ENCODE data around the gene TMEM125. TPM values are rescaled to one million over a fixed set of nuclear protein-coding genes. Genes with fewer than 3 reads are reported as not detected.

The TMEM125 gene
- total RNA-seq, 1 donor: not detected

DNA sequence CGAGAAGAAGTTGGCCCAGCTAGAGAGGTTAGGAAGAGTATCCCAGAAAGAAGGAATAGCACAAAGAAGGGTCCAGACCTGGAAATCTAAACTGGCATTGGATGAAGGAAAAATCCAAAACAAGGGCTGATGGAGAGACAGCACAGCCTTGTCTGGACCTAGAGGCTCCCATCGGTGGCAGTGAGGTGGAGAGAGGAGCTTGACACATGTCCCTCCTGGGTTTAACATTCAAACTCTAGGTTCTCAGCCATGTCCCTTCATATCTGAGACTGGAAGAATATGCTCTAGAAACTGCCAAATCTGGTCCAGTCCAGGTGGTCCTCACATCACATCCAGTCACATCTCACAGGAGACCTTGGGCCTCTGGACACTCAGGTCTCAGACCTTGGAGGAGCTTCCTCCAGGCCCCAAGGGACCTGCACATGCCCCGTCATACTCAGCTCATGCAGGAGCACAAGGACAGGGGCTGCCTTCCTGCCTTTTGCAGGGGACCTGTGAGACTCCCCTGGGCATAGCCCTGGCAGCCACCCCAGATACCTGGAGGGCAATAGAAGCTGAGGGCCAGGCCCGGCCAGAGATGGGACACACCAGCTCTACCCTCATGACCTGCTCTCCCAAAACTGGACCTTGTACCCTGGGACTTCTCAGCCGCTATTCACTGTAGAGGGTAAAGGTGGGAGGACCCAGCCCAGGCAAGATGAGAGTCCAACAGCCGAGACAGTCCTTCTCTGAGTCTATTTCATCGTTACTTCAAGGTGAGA is 7.5 kb downstream of the TMEM125 start:
- no peak overlapping the region for H3K4me3 ChIP-seq (ENCODE audit: low read depth, low read length)
- TF ChIP-seq, protein P1, sequence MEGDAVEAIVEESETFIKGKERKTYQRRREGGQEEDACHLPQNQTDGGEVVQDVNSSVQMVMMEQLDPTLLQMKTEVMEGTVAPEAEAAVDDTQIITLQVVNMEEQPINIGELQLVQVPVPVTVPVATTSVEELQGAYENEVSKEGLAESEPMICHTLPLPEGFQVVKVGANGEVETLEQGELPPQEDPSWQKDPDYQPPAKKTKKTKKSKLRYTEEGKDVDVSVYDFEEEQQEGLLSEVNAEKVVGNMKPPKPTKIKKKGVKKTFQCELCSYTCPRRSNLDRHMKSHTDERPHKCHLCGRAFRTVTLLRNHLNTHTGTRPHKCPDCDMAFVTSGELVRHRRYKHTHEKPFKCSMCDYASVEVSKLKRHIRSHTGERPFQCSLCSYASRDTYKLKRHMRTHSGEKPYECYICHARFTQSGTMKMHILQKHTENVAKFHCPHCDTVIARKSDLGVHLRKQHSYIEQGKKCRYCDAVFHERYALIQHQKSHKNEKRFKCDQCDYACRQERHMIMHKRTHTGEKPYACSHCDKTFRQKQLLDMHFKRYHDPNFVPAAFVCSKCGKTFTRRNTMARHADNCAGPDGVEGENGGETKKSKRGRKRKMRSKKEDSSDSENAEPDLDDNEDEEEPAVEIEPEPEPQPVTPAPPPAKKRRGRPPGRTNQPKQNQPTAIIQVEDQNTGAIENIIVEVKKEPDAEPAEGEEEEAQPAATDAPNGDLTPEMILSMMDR (IDR thresholded peaks at IDR 0.05; ENCODE audit: insufficient read depth, low read length): no peak
- DNase-seq (ENCODE audit: low read depth): no peak

DNA sequence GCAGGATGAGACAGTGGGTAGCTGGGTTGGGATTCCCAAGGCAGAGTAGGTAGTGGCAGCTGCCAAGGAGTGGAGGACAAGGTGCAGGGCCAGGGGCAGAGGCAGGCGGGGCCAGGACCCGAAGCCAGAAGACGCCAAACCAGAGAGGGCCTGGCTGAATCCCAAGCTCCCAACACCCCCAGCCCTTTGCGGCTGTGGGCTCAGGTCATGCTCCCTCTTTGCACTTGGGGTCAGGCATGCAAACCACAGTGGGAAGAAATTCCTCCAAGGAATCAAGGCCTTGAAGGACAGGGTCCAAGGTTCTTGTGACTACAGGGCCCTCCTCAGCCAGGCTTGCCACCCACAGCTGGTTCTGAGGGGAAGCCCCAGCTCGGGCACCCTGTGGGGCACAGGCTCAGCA is 9.4 kb downstream of the TMEM125 start:
- TF ChIP-seq, protein P1 (IDR thresholded peaks at IDR 0.05; ENCODE audit: insufficient read depth, low read length): no peak
- no peak for DNase-seq (ENCODE audit: low read depth)
- no peak overlapping the region for H3K4me3 ChIP-seq (ENCODE audit: low read depth, low read length)

DNA sequence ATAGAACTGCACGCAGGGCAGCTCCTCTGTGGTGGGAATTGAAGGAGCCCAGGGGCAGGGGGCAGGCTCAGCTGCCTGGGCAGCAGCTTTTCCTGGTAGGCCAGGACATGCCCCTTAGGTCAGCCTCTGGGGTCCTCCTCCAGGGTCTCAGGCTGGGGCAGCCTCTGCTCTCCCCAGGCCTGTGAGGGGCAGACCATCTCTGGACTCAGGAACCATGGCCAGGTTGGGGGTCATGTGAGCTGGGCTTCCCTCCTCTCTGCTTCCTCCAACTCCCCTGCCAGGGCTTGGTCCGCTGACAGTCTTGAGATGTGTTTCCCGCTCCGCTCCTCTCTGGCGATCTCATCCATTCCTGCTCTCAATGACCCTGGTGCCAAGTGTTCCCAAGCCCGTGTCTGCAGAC is 9.9 kb downstream of the TMEM125 start:
- no peak overlapping the region for H3K4me3 ChIP-seq (ENCODE audit: low read depth, low read length)
- no peak for DNase-seq (ENCODE audit: low read depth)
- TF ChIP-seq, protein P1 (IDR thresholded peaks at IDR 0.05; ENCODE audit: insufficient read depth, low read length): no peak

DNA sequence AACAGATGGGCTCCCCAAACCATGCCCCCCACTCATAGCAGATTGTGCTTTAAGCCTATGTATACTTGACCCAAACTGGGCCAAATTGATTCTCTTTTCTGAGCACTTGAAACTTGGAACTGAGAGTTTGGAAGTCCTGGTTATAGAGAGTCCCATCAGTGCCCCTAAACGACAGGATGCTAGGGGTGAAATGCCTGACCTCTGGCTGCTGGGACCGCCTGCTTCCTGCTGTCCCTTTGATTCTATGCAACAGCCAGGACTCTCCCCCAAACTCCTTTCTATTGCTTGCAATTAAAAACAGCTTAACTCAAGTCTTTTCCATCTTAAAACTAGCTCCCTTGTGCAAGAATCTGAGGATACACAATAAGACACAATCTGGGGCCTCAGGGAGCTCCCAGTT is 10.9 kb downstream of the TMEM125 start:
- no peak overlapping the region for H3K4me3 ChIP-seq (ENCODE audit: low read depth, low read length)
- DNase-seq (ENCODE audit: low read depth): no peak
- TF ChIP-seq, protein P1 (IDR thresholded peaks at IDR 0.05; ENCODE audit: insufficient read depth, low read length): no peak

DNA sequence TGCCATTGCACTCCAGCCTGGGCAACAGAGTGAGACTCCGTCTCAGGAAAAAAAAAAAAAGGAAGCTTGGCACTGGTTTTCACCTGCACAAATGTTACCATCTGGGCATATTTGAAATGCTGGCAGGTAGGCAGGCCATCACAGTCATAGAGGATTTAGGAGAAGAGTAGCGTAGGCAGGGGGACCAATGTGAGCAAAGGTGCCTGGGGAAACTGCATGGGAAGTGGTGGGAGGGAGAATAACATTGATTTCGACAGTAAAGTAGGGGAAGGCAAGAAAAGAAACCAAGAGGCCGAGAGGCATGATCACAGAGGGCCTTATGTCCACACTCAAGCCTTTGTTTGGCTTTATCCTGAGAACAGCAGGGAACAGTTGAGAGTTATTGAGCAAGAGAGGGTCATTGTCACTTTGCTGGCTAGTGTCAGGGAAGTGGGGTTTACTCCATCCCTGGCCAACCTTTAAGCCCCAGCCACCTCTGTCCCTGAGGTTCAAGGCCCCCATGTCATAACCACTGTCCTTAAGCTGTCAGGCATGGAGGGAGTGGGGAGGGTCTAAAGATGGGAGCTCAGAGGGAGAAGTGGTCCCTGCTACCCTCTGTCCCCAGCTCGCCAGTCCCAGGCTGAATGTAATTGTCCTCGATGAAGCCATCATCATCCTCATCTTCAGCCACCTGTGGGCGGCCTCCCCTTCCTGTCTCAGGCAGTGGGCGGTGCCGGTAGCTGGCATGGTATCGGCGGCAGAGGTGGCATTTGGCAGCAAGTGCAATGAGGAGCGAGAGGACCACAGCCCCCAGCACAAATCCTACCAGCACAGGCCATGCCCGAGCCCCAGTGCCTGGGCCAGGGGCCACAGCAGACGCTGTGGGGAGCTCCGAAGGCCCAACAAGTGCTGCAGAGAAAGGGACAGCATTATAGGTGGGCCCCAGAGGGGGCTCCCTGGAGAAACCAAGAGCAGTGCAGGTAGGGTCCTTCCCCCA is 12.7 kb downstream of the TMEM125 start:
- DNase-seq (ENCODE audit: low read depth): no peak
- TF ChIP-seq, protein P1 (IDR thresholded peaks at IDR 0.05; ENCODE audit: insufficient read depth, low read length): no peak
- no peak overlapping the region for H3K4me3 ChIP-seq (ENCODE audit: low read depth, low read length)

DNA sequence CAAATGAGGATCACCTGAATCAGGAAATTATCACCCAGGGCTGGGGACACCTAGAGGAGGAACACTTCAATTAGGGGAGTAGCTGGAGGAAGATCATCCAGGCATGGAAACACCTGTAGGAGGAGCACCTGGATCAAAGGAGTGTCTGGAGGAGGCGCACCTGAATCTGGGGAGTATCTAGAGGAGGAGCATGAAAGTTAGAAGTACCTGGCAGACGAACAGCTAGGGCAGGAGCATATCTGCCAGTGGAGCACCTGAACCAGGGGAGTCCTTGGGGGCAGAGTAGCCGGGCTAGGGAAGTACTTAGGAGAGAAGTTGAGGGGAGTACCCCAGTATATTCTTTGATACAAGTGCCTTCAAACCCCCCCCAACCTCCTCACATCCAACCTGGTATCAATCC is 14.3 kb downstream of the TMEM125 start:
- DNase-seq (ENCODE audit: low read depth): no peak
- TF ChIP-seq, protein P1 (IDR thresholded peaks at IDR 0.05; ENCODE audit: insufficient read depth, low read length): no peak
- no peak overlapping the region for H3K4me3 ChIP-seq (ENCODE audit: low read depth, low read length)
